RWPE2 (cell line): Measurements from ENCODE around the gene BCL7B.

ENCODE experiments used
- ATAC-seq: fragments of 200-7000 bp; cut with Tn5 transposase; 3 replicates; pipeline ENCODE4 v1.9.1; 2021; ENCODE audit warnings: low read depth
- DNase-seq: peaks from one replicate; pipeline ENCODE4 v3.0.0-alpha.2; 2020; ENCODE audit warnings: low spot score
- H3K27ac ChIP-seq: fragments of 450-650 bp; 2 replicates; pipeline ENCODE4 v1.5.1; 2017; ENCODE audit warnings: mild to moderate bottlenecking; ENCODE audit not compliant: poor library complexity, severe bottlenecking
- H3K27me3 ChIP-seq: fragments of 250-450 bp; sonication (Bioruptor Pico); 2 replicates; pipeline ENCODE4 v1.5.1; 2021; ENCODE audit warnings: mild to moderate bottlenecking, moderate library complexity; ENCODE audit not compliant: insufficient read depth, poor library complexity, severe bottlenecking
- H3K36me3 ChIP-seq: fragments of 250-450 bp; sonication (Bioruptor Pico); 2 replicates; pipeline ENCODE4 v1.5.1; 2020; ENCODE audit warnings: low read depth, mild to moderate bottlenecking, moderate library complexity
- H3K4me1 ChIP-seq: fragments of 250-450 bp; sonication (Bioruptor Pico); 2 replicates; pipeline ENCODE4 v1.5.1; 2021; ENCODE audit warnings: mild to moderate bottlenecking, moderate library complexity; ENCODE audit not compliant: insufficient read depth, poor library complexity, severe bottlenecking
- H3K4me3 ChIP-seq: fragments of 250-450 bp; sonication (Bioruptor Pico); 2 replicates; pipeline ENCODE4 v1.5.1; 2021; ENCODE audit warnings: mild to moderate bottlenecking, moderate library complexity; ENCODE audit not compliant: severe bottlenecking
- H3K9me3 ChIP-seq: fragments of 250-450 bp; sonication (Bioruptor Pico); 2 replicates; pipeline ENCODE4 v1.5.1; 2021; ENCODE audit warnings: mild to moderate bottlenecking, moderate library complexity; ENCODE audit not compliant: severe bottlenecking
- TF ChIP-seq, protein P1 (sequence below): fragments of 450-650 bp; IDR thresholded peaks from one replicate; pipeline ENCODE4 v1.5.1; 2017; ENCODE audit warnings: mild to moderate bottlenecking, moderate library complexity; ENCODE audit not compliant: poor library complexity, severe bottlenecking

BCL7B gene

DNA sequence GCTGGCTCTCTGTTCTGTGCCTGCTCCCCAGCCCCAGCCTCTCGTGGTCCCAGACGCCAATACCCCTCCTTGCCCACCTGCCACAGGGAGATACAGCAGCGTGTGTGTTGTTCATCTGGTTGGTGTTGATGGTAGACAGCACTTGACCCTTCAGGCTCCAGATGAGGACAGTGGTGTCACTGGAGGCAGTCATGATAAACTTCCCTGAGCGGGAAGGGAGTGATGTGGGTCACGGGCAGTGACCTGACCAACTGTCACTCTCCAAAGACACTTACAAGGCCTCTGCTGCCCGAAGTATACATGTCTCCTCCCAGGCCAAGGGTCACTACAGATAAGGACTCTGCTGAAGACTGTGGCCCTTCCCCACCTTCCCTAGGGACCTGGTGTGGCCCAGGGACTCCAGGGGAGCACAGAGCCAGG is 15.3 kb upstream of the BCL7B start:
- no peak overlapping the region for H3K27ac ChIP-seq
- TF ChIP-seq, protein P1, sequence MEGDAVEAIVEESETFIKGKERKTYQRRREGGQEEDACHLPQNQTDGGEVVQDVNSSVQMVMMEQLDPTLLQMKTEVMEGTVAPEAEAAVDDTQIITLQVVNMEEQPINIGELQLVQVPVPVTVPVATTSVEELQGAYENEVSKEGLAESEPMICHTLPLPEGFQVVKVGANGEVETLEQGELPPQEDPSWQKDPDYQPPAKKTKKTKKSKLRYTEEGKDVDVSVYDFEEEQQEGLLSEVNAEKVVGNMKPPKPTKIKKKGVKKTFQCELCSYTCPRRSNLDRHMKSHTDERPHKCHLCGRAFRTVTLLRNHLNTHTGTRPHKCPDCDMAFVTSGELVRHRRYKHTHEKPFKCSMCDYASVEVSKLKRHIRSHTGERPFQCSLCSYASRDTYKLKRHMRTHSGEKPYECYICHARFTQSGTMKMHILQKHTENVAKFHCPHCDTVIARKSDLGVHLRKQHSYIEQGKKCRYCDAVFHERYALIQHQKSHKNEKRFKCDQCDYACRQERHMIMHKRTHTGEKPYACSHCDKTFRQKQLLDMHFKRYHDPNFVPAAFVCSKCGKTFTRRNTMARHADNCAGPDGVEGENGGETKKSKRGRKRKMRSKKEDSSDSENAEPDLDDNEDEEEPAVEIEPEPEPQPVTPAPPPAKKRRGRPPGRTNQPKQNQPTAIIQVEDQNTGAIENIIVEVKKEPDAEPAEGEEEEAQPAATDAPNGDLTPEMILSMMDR: no peak
- H3K4me1 ChIP-seq: no peaks in the 10 kb centered on the region
- no peak for DNase-seq
- H3K27me3 ChIP-seq: no peaks in the 10 kb centered on the region
- H3K36me3 ChIP-seq: peaks cover 61% of the 10 kb centered on the region
- no peak for ATAC-seq
- no peak overlapping the region for H3K4me3 ChIP-seq
- no peaks in the 10 kb centered on the region for H3K9me3 ChIP-seq

GRCh38 chr7:73570977-73571376 is 13.5 kb upstream of the BCL7B start:
- Histone ChIP-seq H3K4me3 (no peak overlapping the region), H3K9me3 (no peaks in the 10 kb centered on the region), H3K36me3 (peaks cover 56% of the 10 kb centered on the region), H3K27ac (no peak overlapping the region), H3K4me1 (no peaks in the 10 kb centered on the region), H3K27me3 (no peaks in the 10 kb centered on the region)
- DNase-seq (no peak), ATAC-seq (no peak)
- TF ChIP-seq, protein P1: no peak

- H3K4me3 ChIP-seq: no peak overlapping the region
- H3K4me1 ChIP-seq: no peaks in the 10 kb centered on the region
- TF ChIP-seq, protein P1: no peak
- ATAC-seq (no peak), DNase-seq (no peak)
- H3K27me3 ChIP-seq: no peaks in the 10 kb centered on the region
- no peak overlapping the region for H3K27ac ChIP-seq
- H3K9me3 ChIP-seq: no peaks in the 10 kb centered on the region
- H3K36me3 ChIP-seq: peaks cover 51% of the 10 kb centered on the region
These were observed 13.0 kb upstream of the BCL7B start for GRCh38 chr7:73570521-73570920.

DNA sequence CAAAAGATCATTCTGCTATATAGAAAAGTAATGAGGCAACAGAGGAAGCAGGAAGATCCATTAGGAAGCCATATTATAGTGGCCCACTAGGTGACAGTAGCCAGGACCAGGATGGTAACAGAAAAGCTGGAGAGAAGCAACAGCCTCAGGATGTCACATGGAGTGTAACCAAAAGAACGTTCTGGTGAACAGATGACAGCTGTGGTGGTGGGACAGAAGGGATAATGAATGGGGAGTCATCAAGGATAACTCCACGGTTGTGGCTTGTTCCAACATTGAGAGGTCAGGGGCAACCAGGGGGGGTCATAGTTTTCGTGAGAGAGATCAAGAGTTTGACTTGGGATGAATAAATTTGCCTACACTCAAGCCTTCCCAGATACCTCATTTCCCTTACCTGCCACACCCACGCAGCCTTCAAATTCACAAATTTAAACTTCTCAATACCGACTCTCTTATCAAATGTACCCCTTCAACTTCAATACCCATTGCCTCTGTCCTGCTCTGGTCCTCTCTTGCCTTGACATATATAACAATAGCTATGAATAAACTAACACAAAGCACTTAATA is 11.6 kb upstream of the BCL7B start:
- Histone ChIP-seq H3K4me1 (no peaks in the 10 kb centered on the region), H3K36me3 (peaks cover 45% of the 10 kb centered on the region), H3K27ac (no peak overlapping the region), H3K4me3 (no peak overlapping the region), H3K9me3 (no peaks in the 10 kb centered on the region), H3K27me3 (no peaks in the 10 kb centered on the region)
- TF ChIP-seq, protein P1: no peak
- ATAC-seq (no peak), DNase-seq (no peak)

DNA sequence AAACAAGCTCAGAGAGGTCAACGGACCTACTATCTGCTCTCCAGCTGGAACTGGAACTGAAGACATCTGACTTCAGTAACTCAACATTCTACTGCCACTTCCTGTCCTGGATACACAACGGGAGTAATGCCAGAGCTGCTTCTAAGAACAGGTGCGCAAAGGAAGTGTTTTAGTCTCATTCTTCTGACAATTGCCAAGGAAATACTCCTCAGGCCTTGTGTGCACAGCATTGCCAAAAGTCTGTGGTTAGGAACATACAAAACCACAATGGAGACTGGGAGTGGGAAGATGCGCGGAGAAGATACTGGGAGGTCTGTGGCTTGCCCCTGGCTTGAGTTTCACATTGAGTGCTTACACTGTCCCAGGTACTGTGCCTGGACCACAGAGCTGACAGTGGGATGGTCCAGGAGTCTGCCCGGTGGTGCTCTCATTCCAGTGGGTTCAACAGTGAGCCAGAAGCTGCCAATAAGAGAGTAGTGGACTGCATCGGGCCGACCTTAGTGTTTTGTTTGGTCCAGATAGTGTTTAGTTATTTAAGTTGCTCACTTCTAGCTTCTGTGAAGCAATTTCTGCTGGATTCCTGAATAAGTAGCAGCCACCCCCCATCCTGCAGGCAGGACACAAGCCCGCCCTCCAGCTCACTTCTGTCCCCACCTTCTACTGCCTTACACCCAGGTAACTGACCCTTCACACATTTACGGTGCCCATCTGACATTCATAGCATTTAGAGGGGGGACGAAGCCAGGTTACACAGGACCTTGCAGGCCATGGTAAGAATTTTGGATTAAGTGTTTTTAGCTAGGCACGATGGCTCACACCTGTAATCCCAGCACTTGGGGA is 10.6 kb upstream of the BCL7B start:
- H3K9me3 ChIP-seq: no peaks in the 10 kb centered on the region
- H3K4me3 ChIP-seq: no peak overlapping the region
- no peak overlapping the region for H3K27ac ChIP-seq
- DNase-seq (no peak), ATAC-seq (no peak; the same call in 2 of the 3 replicates)
- no peaks in the 10 kb centered on the region for H3K4me1 ChIP-seq
- H3K36me3 ChIP-seq: peaks cover 34% of the 10 kb centered on the region
- no peaks in the 10 kb centered on the region for H3K27me3 ChIP-seq
- TF ChIP-seq, protein P1: no peak
